Neural cell (in vitro differentiated cells): ENCODE data around the gene ANKMY1. TPM values are rescaled to one million over a fixed set of nuclear protein-coding genes. Genes with fewer than 3 reads are reported as not detected.

Experiments used
- H2AFZ ChIP-seq: fragments of 200-600, 300-800 bp; sonication (generic), shearing (Covaris generic); 2 replicates; pipeline ENCODE4 v1.6.0; 2014; ENCODE audit warnings: low read depth, mild to moderate bottlenecking, antibody characterized with exemption, low read length, moderate library complexity
- H3F3A ChIP-seq: fragments of 200-600 bp; shearing (Covaris generic); 2 replicates; pipeline ENCODE4 v1.6.1; 2016; ENCODE audit warnings: mild to moderate bottlenecking, moderate library complexity, mixed read lengths, antibody characterized with exemption, low read length; ENCODE audit not compliant: insufficient read depth, poor library complexity, severe bottlenecking
- H3K27ac ChIP-seq: fragments of 200-600, 300-800 bp; sonication (generic), shearing (Covaris generic); 2 replicates; pipeline ENCODE4 v1.5.1; 2014; ENCODE audit warnings: mild to moderate bottlenecking, low read length, moderate library complexity
- H3K27me3 ChIP-seq: fragments of 300-800, 200-600 bp; sonication (generic), shearing (Covaris generic); 2 replicates; pipeline ENCODE4 v1.6.0; 2014; ENCODE audit warnings: mild to moderate bottlenecking, low read depth, low read length, moderate library complexity; ENCODE audit not compliant: insufficient read depth
- H3K36me3 ChIP-seq: fragments of 300-800, 200-600 bp; sonication (generic), shearing (Covaris generic); 2 replicates; pipeline ENCODE4 v1.5.1; 2014; ENCODE audit warnings: mild to moderate bottlenecking, antibody characterized with exemption, low read length, moderate library complexity; ENCODE audit not compliant: insufficient read depth
- H3K4me2 ChIP-seq: fragments of 300-800, 200-600 bp; sonication (generic), shearing (Covaris generic); 2 replicates; pipeline ENCODE4 v1.6.0; 2014; ENCODE audit warnings: mild to moderate bottlenecking, low read length
- H3K4me3 ChIP-seq: fragments of 300-800, 200-600 bp; sonication (generic), shearing (Covaris generic); 2 replicates; pipeline ENCODE4 v1.5.1; 2014; ENCODE audit warnings: mild to moderate bottlenecking, low read length, moderate library complexity
- H3K79me2 ChIP-seq: fragments of 200-600 bp; shearing (Covaris generic); replicated peaks from 2 replicates; pipeline ENCODE4 v1.6.0; 2014; ENCODE audit warnings: mild to moderate bottlenecking, low read length, moderate library complexity; ENCODE audit not compliant: insufficient read depth
- H3K9ac ChIP-seq: fragments of 300-800, 200-600 bp; sonication (generic), shearing (Covaris generic); 2 replicates; pipeline ENCODE4 v1.6.1; 2016; ENCODE audit warnings: mild to moderate bottlenecking, low read length, mixed read lengths
- H3K9me2 ChIP-seq: fragments of 200-600 bp; shearing (Covaris generic); 2 replicates; pipeline ENCODE4 v1.6.1; 2016; ENCODE audit warnings: mild to moderate bottlenecking, low read length, mixed read lengths; ENCODE audit not compliant: insufficient read depth
- H3K9me3 ChIP-seq: fragments of 200-600, 300-800 bp; sonication (generic), shearing (Covaris generic); 2 replicates; pipeline ENCODE4 v1.6.1; 2016; ENCODE audit warnings: mild to moderate bottlenecking, mixed run types, low read length, moderate library complexity, mixed read lengths
- H4K20me1 ChIP-seq: fragments of 200-600 bp; shearing (Covaris generic); 2 replicates; pipeline ENCODE4 v1.6.1; 2016; ENCODE audit warnings: mild to moderate bottlenecking, mixed run types; ENCODE audit not compliant: insufficient read depth
- EP300 ChIP-seq: fragments of 450-650 bp; conservative IDR thresholded peaks from 2 replicates; pipeline ENCODE4 v1.6.1; 2014; ENCODE audit warnings: antibody characterized with exemption, mild to moderate bottlenecking, moderate library complexity; ENCODE audit not compliant: poor library complexity, severe bottlenecking
- EZH2 ChIP-seq: fragments of 200-600, 300-800 bp; shearing (Covaris generic), sonication (generic); IDR thresholded peaks from 2 replicates; pipeline ENCODE4 v1.6.1; 2014; ENCODE audit warnings: antibody characterized with exemption, low read length, borderline replicate concordance, mild to moderate bottlenecking; ENCODE audit not compliant: insufficient read depth, poor library complexity, severe bottlenecking
- MXI1 ChIP-seq: fragments of 450-650 bp; conservative IDR thresholded peaks from 2 replicates; pipeline ENCODE4 v1.6.1; 2014; ENCODE audit warnings: antibody characterized with exemption, mild to moderate bottlenecking; ENCODE audit not compliant: poor library complexity, severe bottlenecking
- POLR2AphosphoS5 ChIP-seq: IDR thresholded peaks from 2 replicates; pipeline ENCODE4 v1.6.1; 2012
- RAD21 ChIP-seq: fragments of 450-650 bp; conservative IDR thresholded peaks from 2 replicates; pipeline ENCODE4 v1.6.1; 2014; ENCODE audit warnings: antibody characterized with exemption, mild to moderate bottlenecking, moderate library complexity
- SMC3 ChIP-seq: fragments of 450-650 bp; conservative IDR thresholded peaks from 2 replicates; pipeline ENCODE4 v1.6.1; 2014; ENCODE audit warnings: antibody characterized with exemption, mild to moderate bottlenecking, moderate library complexity; ENCODE audit not compliant: poor library complexity
- TAF1 ChIP-seq: IDR thresholded peaks from 2 replicates; pipeline ENCODE4 v1.6.1; 2012; ENCODE audit warnings: low read depth
- polyA plus RNA-seq: library from polyadenylated mRNA; depleted of rRNA; stranded (reverse); fragments of >200 nt; gene quantifications from 2 replicates; pipeline ENCODE4 v1.2.3, GENCODE V29; 2014
- TF ChIP-seq, protein P1 (sequence below): fragments of 450-650 bp; IDR thresholded peaks from 2 replicates; pipeline ENCODE4 v1.5.1; 2014; ENCODE audit warnings: antibody characterized with exemption, mild to moderate bottlenecking, moderate library complexity; ENCODE audit not compliant: poor library complexity, severe bottlenecking
- TF ChIP-seq, protein P2 (sequence below): IDR thresholded peaks from 2 replicates; pipeline ENCODE4 v1.6.1; 2012; ENCODE audit warnings: borderline replicate concordance

ANKMY1 gene
- polyA plus RNA-seq, 1 donor from 2014 or later: 6.6 TPM

DNA sequence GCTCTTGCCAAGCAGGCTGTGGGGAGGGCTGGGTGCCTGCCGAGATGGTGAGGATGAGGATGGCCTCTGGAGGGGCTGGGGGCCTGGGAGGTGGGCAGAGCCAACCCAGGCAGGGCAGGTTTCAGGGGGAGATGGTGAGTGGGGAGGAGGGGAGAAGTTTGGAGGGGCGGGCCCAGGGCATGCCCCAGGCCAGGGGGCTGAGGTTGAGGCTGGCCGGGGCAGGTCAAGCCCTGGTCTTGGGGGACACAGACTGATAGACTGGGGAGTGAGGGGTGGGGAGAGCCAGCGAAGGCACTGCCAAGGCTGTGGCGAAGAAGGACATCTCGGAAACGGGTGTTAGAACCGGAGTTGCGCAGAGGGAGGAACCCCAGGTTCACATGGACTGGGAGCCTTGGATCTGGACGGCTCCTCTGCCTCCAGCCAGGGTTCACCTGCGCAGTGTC lies 41.4 kb upstream of the ANKMY1 start:
- H3K4me2 ChIP-seq: no peak overlapping the region
- H3K79me2 ChIP-seq: no peaks in the 10 kb centered on the region
- no peaks in the 10 kb centered on the region for H3K9me3 ChIP-seq
- no peak overlapping the region for H2AFZ ChIP-seq
- no peaks in the 10 kb centered on the region for H4K20me1 ChIP-seq
- no peak overlapping the region for H3K9ac ChIP-seq
- no peak overlapping the region for H3K4me3 ChIP-seq
- no peak overlapping the region for H3K27ac ChIP-seq
- no peaks in the 10 kb centered on the region for H3K27me3 ChIP-seq
- no peaks in the 10 kb centered on the region for H3K36me3 ChIP-seq
- TF ChIP-seq TAF1 (no peak), POLR2AphosphoS5 (no peak), EZH2 (no peak), RAD21 (no peak), MXI1 (no peak), EP300 (no peak), SMC3 (no peak)
- TF ChIP-seq, protein P1, sequence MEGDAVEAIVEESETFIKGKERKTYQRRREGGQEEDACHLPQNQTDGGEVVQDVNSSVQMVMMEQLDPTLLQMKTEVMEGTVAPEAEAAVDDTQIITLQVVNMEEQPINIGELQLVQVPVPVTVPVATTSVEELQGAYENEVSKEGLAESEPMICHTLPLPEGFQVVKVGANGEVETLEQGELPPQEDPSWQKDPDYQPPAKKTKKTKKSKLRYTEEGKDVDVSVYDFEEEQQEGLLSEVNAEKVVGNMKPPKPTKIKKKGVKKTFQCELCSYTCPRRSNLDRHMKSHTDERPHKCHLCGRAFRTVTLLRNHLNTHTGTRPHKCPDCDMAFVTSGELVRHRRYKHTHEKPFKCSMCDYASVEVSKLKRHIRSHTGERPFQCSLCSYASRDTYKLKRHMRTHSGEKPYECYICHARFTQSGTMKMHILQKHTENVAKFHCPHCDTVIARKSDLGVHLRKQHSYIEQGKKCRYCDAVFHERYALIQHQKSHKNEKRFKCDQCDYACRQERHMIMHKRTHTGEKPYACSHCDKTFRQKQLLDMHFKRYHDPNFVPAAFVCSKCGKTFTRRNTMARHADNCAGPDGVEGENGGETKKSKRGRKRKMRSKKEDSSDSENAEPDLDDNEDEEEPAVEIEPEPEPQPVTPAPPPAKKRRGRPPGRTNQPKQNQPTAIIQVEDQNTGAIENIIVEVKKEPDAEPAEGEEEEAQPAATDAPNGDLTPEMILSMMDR: no peak
- TF ChIP-seq, protein P2, sequence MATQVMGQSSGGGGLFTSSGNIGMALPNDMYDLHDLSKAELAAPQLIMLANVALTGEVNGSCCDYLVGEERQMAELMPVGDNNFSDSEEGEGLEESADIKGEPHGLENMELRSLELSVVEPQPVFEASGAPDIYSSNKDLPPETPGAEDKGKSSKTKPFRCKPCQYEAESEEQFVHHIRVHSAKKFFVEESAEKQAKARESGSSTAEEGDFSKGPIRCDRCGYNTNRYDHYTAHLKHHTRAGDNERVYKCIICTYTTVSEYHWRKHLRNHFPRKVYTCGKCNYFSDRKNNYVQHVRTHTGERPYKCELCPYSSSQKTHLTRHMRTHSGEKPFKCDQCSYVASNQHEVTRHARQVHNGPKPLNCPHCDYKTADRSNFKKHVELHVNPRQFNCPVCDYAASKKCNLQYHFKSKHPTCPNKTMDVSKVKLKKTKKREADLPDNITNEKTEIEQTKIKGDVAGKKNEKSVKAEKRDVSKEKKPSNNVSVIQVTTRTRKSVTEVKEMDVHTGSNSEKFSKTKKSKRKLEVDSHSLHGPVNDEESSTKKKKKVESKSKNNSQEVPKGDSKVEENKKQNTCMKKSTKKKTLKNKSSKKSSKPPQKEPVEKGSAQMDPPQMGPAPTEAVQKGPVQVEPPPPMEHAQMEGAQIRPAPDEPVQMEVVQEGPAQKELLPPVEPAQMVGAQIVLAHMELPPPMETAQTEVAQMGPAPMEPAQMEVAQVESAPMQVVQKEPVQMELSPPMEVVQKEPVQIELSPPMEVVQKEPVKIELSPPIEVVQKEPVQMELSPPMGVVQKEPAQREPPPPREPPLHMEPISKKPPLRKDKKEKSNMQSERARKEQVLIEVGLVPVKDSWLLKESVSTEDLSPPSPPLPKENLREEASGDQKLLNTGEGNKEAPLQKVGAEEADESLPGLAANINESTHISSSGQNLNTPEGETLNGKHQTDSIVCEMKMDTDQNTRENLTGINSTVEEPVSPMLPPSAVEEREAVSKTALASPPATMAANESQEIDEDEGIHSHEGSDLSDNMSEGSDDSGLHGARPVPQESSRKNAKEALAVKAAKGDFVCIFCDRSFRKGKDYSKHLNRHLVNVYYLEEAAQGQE: no peak
- no peaks in the 10 kb centered on the region for H3F3A ChIP-seq
- H3K9me2 ChIP-seq: no peaks in the 10 kb centered on the region

DNA sequence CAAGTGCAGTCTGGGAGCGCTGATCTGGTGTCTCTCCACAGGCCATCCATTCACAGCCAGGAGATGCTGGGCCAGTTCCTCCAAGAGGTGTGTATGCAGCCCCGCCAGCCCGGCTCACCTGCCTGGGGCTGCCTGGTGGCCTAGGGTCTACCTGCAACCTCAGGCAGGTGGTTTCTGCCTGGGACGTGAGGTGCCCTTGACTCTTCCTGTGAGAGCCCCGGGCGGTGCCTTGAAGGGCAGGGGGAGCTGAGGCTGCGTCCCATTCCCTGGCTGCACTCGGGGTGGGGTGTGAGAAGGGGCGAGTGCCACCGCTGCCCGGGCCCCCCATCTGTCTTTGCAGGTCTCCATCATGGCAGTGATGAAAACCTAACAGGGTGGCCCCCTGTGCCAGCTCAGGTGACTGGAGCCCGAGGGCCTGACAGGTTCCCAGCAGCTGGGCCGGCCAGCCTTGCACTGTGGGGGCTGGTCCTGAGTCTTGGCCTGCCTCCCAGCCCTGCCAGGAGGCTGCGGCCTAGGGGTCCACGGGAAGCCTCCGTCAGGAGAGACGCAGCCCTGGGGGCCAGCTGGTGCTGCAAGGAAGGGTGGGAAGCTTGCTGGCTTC lies 40.6 kb upstream of the ANKMY1 start:
- Histone ChIP-seq H2AFZ (no peak overlapping the region), H3K9ac (no peak overlapping the region), H3K79me2 (no peaks in the 10 kb centered on the region), H3K9me2 (no peaks in the 10 kb centered on the region), H3K4me2 (no peak overlapping the region), H3F3A (no peaks in the 10 kb centered on the region), H3K4me3 (no peak overlapping the region), H3K27ac (no peak overlapping the region), H4K20me1 (no peaks in the 10 kb centered on the region), H3K27me3 (no peaks in the 10 kb centered on the region), H3K9me3 (no peaks in the 10 kb centered on the region), H3K36me3 (no peaks in the 10 kb centered on the region)
- no peak for TF ChIP-seq EP300
- TF ChIP-seq, protein P2: no peak
- TF ChIP-seq MXI1: no peak
- TF ChIP-seq TAF1: no peak
- no peak for TF ChIP-seq RAD21
